Uterus (tissue), 4 donors: Measurements from ENCODE around the gene EFCC1. TPM values are rescaled to one million over a fixed set of nuclear protein-coding genes. Genes with fewer than 3 reads are reported as not detected.

Source experiments
- DNase-seq, 2 donors: peaks; one replicate each; pipeline ENCODE4 v3.0.0-alpha.2; 2019 to 2020
- H3K27ac ChIP-seq, 2 donors: fragments of 200-600 bp; sonication (generic); 1 replicate in 1 of 2; 2 replicates in 1 of 2; pipeline ENCODE4 v1.5.1; 2016 to 2018
- H3K27me3 ChIP-seq, 2 donors: fragments of 200-600 bp; sonication (generic); one replicate each; pipeline ENCODE4 v1.5.1; 2018 to 2019; ENCODE audit warnings: control low read depth in 1 of 2
- H3K36me3 ChIP-seq, 2 donors: fragments of 200-600 bp; sonication (generic); one replicate each; pipeline ENCODE4 v1.5.1; 2019; ENCODE audit warnings: control low read depth in 1 of 2
- H3K4me1 ChIP-seq, 2 donors: fragments of 200-600 bp; sonication (generic); one replicate each; pipeline ENCODE4 v1.5.1; 2018 to 2019; ENCODE audit warnings: control low read depth in 1 of 2
- H3K4me3 ChIP-seq, 2 donors: fragments of 200-600 bp; sonication (generic); 1 replicate in 1 of 2; 2 replicates in 1 of 2; pipeline ENCODE4 v1.5.1; 2018 to 2019; ENCODE audit warnings: mild to moderate bottlenecking in 1 of 2
- H3K9me3 ChIP-seq, 2 donors: fragments of 200-600 bp; sonication (generic); one replicate each; pipeline ENCODE4 v1.5.1; 2019; ENCODE audit warnings: control low read depth in 1 of 2
- POLR2A ChIP-seq, 2 donors: fragments of 450-650 bp; IDR thresholded peaks; one replicate each; pipeline ENCODE4 v1.6.1; 2016; ENCODE audit warnings: antibody characterized with exemption in 2 of 2, mild to moderate bottlenecking in 1 of 2, moderate library complexity in 1 of 2
- intact Hi-C: fragments of 100-400 bp; cut with DNase I; formaldehyde crosslinking; loops from one replicate; pipeline ENCODE4 v1.15.1; 2023; ENCODE audit warnings: low total_unique reads
- total RNA-seq, 4 donors: library from RNA; depleted of rRNA in 3 of 4; stranded (reverse); fragments of >200 nt in 3 of 4; gene quantifications; one replicate each; pipeline versions ENCODE4 v1.1.0 to v1.2.4, GENCODE V29; 2014 to 2023
- TF ChIP-seq, protein P1 (sequence below), 4 experiments: fragments of 200-600 bp in 2 of 4; fragments of 450-650 bp in 2 of 4; sonication (generic) in 2 of 4; IDR thresholded peaks; one replicate each; pipeline ENCODE4 v1.5.1; 2016 to 2019; ENCODE audit warnings: antibody characterized with exemption in 4 of 4, mild to moderate bottlenecking in 2 of 4, moderate library complexity in 1 of 4
- donor health status: DM: yes; HTN: yes; CAD: no.

The EFCC1 gene
- total RNA-seq, 4 donors from 2014 or later = 1.2 to 9.2 (median 4.5) TPM

DNA sequence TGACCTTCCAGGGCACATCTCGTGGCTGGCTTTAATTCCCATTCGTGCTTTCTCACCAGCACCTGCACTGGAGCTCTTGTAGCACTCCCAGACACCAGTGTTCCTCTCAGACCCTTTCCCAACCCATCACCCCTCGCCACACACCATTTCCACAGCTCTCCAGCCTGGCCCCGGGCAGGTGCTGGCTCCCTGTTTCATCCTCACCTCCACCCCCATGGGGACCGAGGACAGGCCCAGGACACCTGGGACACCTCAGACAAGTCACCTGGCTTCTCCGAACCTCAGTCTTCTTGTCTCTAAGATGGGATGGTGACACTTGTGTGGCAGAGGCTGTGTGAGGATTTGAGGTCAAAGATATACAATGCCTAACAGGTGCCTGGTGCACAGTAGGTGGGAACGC, 32.0 kb downstream of the EFCC1 start:
- no peak for TF ChIP-seq POLR2A (IDR thresholded peaks at IDR 0.05)
- TF ChIP-seq, protein P1, sequence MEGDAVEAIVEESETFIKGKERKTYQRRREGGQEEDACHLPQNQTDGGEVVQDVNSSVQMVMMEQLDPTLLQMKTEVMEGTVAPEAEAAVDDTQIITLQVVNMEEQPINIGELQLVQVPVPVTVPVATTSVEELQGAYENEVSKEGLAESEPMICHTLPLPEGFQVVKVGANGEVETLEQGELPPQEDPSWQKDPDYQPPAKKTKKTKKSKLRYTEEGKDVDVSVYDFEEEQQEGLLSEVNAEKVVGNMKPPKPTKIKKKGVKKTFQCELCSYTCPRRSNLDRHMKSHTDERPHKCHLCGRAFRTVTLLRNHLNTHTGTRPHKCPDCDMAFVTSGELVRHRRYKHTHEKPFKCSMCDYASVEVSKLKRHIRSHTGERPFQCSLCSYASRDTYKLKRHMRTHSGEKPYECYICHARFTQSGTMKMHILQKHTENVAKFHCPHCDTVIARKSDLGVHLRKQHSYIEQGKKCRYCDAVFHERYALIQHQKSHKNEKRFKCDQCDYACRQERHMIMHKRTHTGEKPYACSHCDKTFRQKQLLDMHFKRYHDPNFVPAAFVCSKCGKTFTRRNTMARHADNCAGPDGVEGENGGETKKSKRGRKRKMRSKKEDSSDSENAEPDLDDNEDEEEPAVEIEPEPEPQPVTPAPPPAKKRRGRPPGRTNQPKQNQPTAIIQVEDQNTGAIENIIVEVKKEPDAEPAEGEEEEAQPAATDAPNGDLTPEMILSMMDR (IDR thresholded peaks at IDR 0.05) = no peak
- intact Hi-C loops = no loop called here
- Histone ChIP-seq H3K4me1 (no peaks in the 10 kb centered on the region), H3K9me3 (no peaks in the 10 kb centered on the region), H3K27ac (no peak overlapping the region), H3K36me3 (no peaks in the 10 kb centered on the region), H3K4me3 (no peak overlapping the region), H3K27me3 (no peaks in the 10 kb centered on the region)
- DNase-seq = no peak

DNA sequence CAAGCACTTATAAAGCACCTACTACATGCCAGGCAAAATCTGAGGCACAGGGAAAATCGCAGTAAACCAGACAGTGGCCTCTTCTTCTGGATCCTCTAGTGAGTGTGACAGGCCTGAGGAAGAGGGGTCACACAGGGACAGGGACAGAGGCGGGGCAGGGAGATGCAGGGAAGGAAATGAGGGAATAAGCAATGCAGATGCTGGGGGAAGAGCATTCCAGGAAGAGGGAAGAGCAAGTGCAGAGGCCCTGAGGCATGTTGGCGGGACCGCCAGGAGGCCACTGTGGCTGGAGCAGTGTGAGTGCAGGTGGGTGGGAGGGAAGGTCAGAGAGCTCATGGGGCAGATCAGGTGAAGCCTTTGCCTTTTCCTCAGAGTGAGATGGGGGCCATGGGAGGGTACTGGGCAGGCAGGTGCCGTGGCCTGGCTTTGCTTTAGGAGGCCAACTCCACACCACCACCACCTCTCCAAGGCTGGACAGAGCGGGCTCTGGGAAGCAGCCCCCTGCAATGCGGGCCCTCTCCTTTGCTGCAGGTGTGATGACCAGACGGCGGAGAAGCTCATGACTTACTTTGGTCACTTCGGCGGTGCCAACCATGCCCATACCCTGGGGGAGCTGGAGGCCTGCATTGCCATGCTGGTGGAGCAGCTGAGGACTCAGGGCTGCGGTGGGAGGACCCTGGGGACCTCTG, 32.7 kb downstream of the EFCC1 start:
- no peak overlapping the region for H3K4me3 ChIP-seq
- H3K4me1 ChIP-seq = no peaks in the 10 kb centered on the region
- DNase-seq = no peak
- no peak overlapping the region for H3K27ac ChIP-seq
- intact Hi-C loops = no loop called here
- TF ChIP-seq, protein P1 (IDR thresholded peaks at IDR 0.05) = no peak
- TF ChIP-seq POLR2A (IDR thresholded peaks at IDR 0.05) = no peak
- H3K9me3 ChIP-seq = no peaks in the 10 kb centered on the region
- H3K27me3 ChIP-seq = no peaks in the 10 kb centered on the region
- H3K36me3 ChIP-seq = no peaks in the 10 kb centered on the region

DNA sequence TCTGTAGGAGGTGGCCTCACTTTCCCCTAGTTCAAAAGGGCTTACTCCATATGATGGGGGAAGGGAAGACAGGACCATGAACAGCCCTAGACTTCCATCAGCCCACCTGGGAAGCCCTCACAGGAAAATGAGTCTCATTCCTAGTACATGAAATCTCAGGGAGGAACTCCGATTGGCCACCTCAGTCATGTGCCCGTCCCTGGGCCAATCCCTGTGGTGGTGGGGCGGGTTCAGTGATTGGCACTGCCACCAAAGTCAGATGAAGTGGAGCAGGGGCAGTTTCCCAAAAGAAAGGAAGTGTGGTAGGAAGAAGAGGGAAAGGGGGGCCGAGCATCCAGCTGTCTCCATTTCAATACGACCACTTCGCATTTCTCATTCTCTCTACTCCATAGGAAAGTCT, 33.5 kb downstream of the EFCC1 start:
- intact Hi-C loops = no loop called here
- TF ChIP-seq POLR2A (IDR thresholded peaks at IDR 0.05) = no peak
- TF ChIP-seq, protein P1 (IDR thresholded peaks at IDR 0.05) = no peak
- H3K36me3 ChIP-seq = no peaks in the 10 kb centered on the region
- no peak overlapping the region for H3K4me3 ChIP-seq
- no peaks in the 10 kb centered on the region for H3K4me1 ChIP-seq
- no peaks in the 10 kb centered on the region for H3K9me3 ChIP-seq
- H3K27ac ChIP-seq = no peak overlapping the region
- no peak for DNase-seq
- H3K27me3 ChIP-seq = no peaks in the 10 kb centered on the region

DNA sequence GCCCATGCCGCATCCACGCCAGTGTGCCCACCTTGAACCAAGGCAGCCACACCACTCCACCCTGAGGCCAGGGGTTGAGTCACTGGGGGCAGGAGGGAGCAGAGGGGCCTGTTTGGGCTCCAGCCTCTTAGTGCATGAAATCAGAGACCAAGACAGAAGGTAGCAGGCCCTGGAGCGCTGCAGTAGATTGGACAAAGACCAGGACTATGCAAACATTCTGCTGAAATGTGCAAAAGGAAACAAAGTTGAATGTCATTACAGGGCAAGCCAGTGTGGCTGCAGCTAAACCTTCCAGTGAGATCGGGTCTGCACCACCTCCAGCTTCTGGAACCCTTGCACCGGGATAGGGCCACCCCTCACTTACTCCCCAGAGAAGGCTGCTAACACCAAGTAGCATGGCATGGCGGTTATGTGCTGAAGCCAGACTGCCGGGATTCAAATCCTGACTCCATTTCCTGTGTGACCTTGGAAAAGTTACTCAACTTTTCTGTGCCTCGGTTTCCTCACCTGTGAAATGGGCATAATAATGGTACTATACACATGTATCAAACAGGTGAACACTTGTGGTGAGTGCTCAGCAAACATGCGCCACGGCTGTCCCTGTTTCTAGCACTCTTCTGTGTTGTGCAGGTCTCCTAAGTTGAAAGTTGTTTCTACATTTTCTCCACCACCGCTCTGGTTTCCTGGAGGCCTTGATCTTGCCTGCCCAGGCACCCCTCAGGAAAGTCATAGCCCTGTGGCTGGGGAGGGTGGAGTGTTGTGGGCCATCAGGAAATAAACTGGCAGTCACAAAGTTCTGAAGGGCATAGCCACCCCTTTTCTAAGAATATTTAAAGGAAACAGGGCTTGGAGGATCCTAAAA, 34.5 kb downstream of the EFCC1 start:
- DNase-seq = no peak
- no peak overlapping the region for H3K27ac ChIP-seq
- no peaks in the 10 kb centered on the region for H3K27me3 ChIP-seq
- H3K4me3 ChIP-seq = no peak overlapping the region
- no peaks in the 10 kb centered on the region for H3K9me3 ChIP-seq
- no peaks in the 10 kb centered on the region for H3K36me3 ChIP-seq
- H3K4me1 ChIP-seq = no peaks in the 10 kb centered on the region
- intact Hi-C loops = no loop called here
- no peak for TF ChIP-seq POLR2A (IDR thresholded peaks at IDR 0.05)
- TF ChIP-seq, protein P1 (IDR thresholded peaks at IDR 0.05) = no peak
